Naive B cell (primary cell): ENCODE measurements around the gene PRR36. TPM values are rescaled to one million over a fixed set of nuclear protein-coding genes. Genes with fewer than 3 reads are reported as not detected.
"Not testable (repeated sequence)": the region's sequence is repeated elsewhere in the genome, so short reads cannot be mapped to it uniquely, and the experiment has no call there.

Experiments
- ATAC-seq, 2 donors: fragments of 150-1000 bp; cut with Tn5 transposase; 2 replicates each; pipeline ENCODE4 v1.10.0; 2021; ENCODE audit warnings: low read depth in 2 of 2, mild to moderate bottlenecking in 2 of 2, moderate library complexity in 2 of 2
- DNase-seq: peaks from one replicate; pipeline ENCODE4 v3.0.0; 2022
- H3K27ac Mint-ChIP-seq, 6 donors: one replicate each; pipeline ENCODE4 v1.8.0; 2020 to 2022; ENCODE audit warnings: mild to moderate bottlenecking in 6 of 6, mixed read lengths in 6 of 6, moderate library complexity in 5 of 6, inconsistent platforms in 2 of 6
- H3K27me3 Mint-ChIP-seq, 3 donors: one replicate each; pipeline ENCODE4 v1.8.0; 2021 to 2022; ENCODE audit warnings: mixed read lengths in 3 of 3, mild to moderate bottlenecking in 1 of 3
- H3K36me3 Mint-ChIP-seq, 2 donors: one replicate each; pipeline ENCODE4 v1.8.0; 2020 to 2022; ENCODE audit warnings: mixed read lengths in 2 of 2, inconsistent platforms in 1 of 2, mild to moderate bottlenecking in 1 of 2
- H3K4me1 Mint-ChIP-seq, 3 donors: one replicate each; pipeline ENCODE4 v1.8.0; 2020 to 2022; ENCODE audit warnings: mixed read lengths in 3 of 3, inconsistent platforms in 1 of 3, mild to moderate bottlenecking in 1 of 3, moderate library complexity in 1 of 3
- H3K4me3 Mint-ChIP-seq, 8 donors: one replicate each; pipeline ENCODE4 v1.8.0; 2020 to 2022; ENCODE audit warnings: mild to moderate bottlenecking in 8 of 8, mixed read lengths in 8 of 8, moderate library complexity in 8 of 8, inconsistent platforms in 2 of 8
- H3K9me3 Mint-ChIP-seq, 7 donors: one replicate each; pipeline ENCODE4 v1.8.0; 2020 to 2022; ENCODE audit warnings: mixed read lengths in 7 of 7, mild to moderate bottlenecking in 5 of 7, inconsistent platforms in 2 of 7, moderate library complexity in 1 of 7
- polyA plus RNA-seq, 6 donors: library from polyadenylated mRNA; unstranded; fragments of 300-500 nt; fragmentation: Illumina TruSeq; gene quantifications; one replicate each; pipeline ENCODE4 v1.2.3, GENCODE V29; 2021; ENCODE audit warnings: low read depth in 6 of 6

Gene PRR36
- polyA plus RNA-seq, 6 donors from 2014 or later = 0.05 TPM; not detected in 5

DNA sequence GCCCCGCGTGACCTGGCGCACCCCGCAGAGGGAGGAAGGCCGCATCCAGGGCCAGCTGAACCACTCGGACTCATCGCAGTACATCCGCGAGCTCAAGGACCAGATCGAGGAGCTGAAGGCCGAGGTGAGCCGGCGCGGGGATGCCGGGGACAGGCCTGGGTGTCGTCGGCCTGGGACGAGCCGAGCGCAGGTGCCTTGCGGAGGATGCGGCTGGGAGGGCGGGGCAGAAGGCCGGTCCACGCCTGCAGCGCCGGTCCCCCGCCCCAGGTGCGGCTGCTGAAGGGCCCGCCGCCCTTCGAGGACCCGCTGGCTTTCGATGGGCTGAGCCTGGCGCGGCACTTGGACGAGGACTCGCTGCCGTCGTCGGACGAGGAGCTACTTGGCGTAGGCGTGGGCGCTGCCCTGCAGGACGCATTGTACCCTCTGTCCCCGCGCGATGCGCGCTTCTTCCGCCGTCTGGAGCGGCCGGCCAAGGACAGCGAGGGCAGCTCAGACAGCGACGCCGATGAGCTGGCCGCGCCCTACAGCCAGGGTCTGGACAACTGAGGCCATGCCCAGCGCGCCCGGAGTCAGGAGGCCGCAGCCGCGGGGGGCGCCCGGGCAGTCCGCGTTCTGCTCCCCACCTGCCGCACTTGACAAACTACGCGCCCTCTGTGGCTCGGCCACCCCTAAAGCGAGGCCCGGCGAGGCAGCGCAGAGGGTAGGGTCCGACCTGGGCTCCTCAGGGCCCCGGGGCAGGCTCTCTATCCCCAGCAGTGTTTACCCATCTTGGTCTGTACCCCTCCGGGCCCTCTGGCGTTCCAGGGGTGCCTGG is 10.8 kb downstream of the PRR36 start:
- H3K36me3 Mint-ChIP-seq = no peaks in the 10 kb centered on the region
- ATAC-seq (peak in 1 of 2 donors; percentile 27), DNase-seq (no peak)
- peak overlapping the region in 3 of 8 donors; percentile 21 to 54 (median 24) for H3K4me3 Mint-ChIP-seq
- H3K27ac Mint-ChIP-seq = peak overlapping the region in 1 of 6 donors; percentile 12
- H3K9me3 Mint-ChIP-seq = peaks cover 0 to 1% (median 0%) of the 10 kb centered on the region in 7 donors
- peaks cover 8 to 19% (median 9%) of the 10 kb centered on the region in 3 donors for H3K4me1 Mint-ChIP-seq
- H3K27me3 Mint-ChIP-seq = peaks cover 14 to 62% (median 45%) of the 10 kb centered on the region in 3 donors

DNA sequence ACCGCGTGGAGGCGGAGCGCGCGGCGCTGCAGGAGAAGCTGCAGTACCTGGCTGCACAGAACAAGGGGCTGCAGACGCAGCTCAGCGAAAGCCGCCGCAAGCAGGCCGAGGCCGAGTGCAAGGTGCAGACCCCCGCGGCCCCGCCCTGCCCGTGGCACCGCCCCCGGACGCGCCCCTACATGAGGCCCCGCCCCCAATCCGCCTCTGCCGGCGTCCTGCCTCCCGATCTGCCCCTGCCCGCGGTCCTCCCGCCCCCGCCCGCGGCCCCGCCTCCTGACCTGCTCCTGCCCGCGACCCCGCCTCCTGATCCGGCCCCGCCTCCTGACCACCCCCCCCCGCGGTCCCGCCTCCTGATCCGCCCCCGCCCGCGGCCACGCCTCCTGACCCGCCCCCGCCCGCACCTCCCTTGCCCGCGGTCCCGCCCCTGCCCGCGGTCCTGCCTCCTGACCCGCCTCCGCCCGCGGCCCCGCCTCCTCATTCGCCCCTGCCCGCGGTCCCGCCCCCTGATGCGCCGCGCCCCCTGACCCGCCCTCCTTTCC is 11.7 kb downstream of the PRR36 start:
- peaks cover 8 to 17% (median 9%) of the 10 kb centered on the region in 3 donors for H3K4me1 Mint-ChIP-seq
- ATAC-seq (peak; percentile 66 to 68), DNase-seq (peak; percentile 38)
- peaks cover 0 to 1% (median 0%) of the 10 kb centered on the region in 7 donors for H3K9me3 Mint-ChIP-seq
- H3K36me3 Mint-ChIP-seq = no peaks in the 10 kb centered on the region
- H3K27ac Mint-ChIP-seq = no peak overlapping the region
- H3K4me3 Mint-ChIP-seq = peak overlapping the region in 5 of 8 donors; percentile 25 to 73 (median 54)
- H3K27me3 Mint-ChIP-seq = peaks cover 14 to 63% (median 45%) of the 10 kb centered on the region in 3 donors

DNA sequence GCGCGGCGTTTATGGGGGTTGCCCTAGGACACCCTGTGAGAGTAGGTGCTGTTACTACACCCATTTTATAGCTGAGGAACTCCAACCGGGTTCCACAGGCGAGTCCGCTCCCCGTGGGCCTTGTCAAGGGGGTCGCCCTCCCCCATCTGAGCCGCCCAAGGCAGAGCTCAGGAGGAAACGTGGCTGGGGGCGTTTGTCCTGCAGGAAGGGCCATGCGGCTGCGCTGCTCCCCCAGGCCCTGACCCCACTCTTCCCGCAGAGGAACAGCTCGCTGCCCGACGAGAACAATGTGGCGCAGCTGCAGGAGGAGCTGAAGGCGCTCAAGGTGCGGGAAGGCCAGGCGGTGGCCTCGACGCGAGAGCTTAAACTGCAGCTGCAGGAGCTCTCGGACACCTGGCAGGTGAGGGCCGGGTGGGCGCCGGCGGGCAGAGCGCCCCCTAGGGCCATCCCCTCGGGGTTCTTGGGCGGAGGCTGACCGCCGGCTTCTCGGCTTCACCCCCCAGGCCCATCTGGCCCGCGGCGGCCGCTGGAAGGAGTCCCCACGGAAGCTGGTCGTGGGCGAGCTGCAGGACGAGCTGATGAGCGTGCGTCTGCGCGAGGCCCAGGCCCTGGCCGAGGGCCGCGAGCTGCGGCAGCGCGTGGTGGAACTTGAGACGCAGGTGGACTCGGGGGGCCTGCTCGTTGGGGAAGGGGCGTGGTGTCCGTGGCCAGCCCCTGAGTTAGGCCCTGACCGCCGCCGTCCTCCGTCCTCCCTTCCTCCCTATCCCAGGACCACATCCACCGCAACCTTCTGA is 12.4 kb downstream of the PRR36 start:
- ATAC-seq (no peak), DNase-seq (no peak)
- H3K27me3 Mint-ChIP-seq = peaks cover 14 to 63% (median 47%) of the 10 kb centered on the region in 3 donors
- H3K36me3 Mint-ChIP-seq = no peaks in the 10 kb centered on the region
- peaks cover 0 to 1% (median 0%) of the 10 kb centered on the region in 7 donors for H3K9me3 Mint-ChIP-seq
- peak overlapping the region in 6 of 8 donors; percentile 44 to 73 (median 60) for H3K4me3 Mint-ChIP-seq
- H3K4me1 Mint-ChIP-seq = peaks cover 4 to 17% (median 9%) of the 10 kb centered on the region in 3 donors
- H3K27ac Mint-ChIP-seq = no peak overlapping the region

DNA sequence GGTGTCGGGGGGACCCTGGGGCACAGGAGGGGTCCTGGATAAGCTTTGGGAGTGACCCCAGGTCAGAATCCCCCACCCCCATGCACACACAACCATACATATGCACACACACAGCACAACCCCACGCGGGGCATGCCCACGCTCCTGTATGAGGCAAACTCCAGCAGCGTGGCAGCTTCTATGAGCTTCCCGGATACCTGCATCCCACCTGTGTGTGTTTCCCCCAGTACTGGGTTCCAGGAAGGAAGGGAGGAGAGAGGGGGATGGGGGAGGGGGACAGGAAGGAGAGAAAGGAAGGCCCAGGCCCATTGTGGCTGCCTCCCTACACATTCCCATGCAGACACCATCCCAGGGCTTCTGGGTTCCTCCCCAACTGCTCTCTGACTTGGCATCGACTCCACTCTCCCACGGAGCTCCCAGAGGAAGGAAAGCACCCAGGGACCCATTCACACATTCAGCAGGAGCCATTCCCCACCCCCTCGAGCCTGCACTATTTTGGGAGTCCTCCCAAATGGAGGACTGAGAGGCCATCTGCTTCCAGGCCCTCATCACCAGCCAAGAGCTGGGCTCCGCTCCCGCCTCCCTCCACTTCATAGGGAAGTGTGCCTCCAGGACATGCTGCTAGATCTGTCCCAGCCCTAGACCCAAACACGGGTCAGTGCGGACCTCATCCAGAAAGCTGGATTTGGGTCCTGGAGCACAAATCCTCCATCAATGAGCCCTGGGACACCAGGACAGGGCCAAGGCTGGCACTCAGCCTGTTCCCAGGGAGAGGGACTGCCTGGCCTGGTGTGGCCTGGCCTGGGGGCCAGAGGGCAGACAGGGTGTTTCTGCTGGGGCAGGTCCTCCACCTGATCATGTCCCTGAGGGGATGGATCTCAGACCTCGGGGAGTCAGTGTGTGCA is 13.2 kb downstream of the PRR36 start:
- no peak for DNase-seq
- Mint-ChIP-seq H3K4me1 (peaks cover 4 to 17% (median 9%) of the 10 kb centered on the region in 3 donors), H3K36me3 (no peaks in the 10 kb centered on the region), H3K27me3 (peaks cover 14 to 61% (median 48%) of the 10 kb centered on the region in 3 donors), H3K4me3 (peak overlapping the region in 7 of 8 donors; percentile 24 to 65 (median 54)), H3K9me3 (peaks cover 0 to 1% (median 0%) of the 10 kb centered on the region in 7 donors), H3K27ac (no peak overlapping the region)
- no peak for ATAC-seq

DNA sequence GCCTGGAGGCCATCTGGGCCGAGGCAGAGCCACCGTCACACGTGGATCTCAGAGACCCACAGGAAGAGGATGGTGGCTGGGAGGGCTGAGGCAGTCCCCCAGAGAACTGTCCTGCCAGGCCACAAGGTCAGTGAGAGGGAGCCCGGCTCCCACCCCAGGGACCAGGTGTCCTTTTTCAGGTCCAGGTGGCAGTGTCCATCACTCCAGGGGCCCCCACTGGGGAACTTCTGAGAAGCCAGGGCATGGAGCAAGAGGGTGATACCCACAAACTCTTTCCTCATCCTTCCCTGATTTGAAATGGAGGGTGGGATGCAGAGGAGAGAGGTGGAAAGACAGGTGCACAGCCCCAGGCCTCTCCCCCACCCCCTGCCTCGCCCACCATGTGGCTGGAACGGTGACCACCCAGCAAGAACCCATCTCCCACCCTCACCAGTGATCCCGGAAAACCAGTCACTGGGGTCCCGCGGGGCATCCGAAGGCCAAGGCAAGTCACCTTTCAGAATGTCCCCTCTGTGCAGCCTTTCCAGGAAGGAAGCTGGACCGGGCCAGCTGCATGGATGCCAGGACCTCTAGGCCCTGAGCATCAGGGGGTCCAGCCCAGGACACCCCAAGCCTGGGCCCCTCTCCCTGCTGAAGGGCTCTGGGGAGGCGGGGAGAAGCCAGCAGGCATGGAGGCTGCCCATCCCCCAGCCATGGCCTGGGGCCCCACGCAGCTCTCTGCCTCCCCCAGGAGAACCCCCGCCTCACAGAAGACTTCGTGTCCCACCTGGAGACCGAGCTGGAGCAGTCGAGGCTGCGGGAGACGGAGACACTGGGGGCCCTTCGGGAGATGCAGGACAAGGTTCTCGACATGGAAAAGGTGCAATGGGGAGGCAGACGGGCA is 14.1 kb downstream of the PRR36 start:
- Mint-ChIP-seq H3K36me3 (no peaks in the 10 kb centered on the region), H3K27me3 (peaks cover 9 to 53% (median 41%) of the 10 kb centered on the region in 3 donors), H3K4me3 (peak overlapping the region in 2 of 8 donors; percentile 25 to 43), H3K27ac (no peak overlapping the region), H3K9me3 (peaks cover 0 to 1% (median 0%) of the 10 kb centered on the region in 7 donors), H3K4me1 (peaks cover 0 to 14% (median 8%) of the 10 kb centered on the region in 3 donors)
- no peak for ATAC-seq
- DNase-seq = no peak

DNA sequence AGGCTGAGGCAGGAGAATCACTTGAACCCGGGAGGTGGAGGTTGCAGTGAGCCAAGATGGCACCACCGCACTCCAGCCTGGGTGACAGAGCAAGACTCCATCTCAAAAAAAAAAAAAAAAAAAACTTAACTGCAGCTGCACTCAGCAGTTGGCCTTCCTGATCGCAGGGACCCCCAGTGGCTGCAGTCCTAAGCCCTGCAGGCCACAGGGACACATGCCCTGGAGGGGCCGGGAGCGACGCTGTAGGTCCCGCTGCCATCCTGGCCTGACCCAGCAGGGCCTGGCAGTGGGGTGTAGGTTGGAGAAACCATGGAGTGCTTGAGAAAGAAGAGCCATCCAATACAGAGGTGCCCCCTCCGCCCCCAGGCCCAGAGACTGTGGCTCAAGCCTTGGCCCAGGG is 15.1 kb downstream of the PRR36 start:
- not testable (repeated sequence) for DNase-seq, ATAC-seq, H3K27ac Mint-ChIP-seq, H3K9me3 Mint-ChIP-seq, H3K4me1 Mint-ChIP-seq, H3K36me3 Mint-ChIP-seq
- H3K4me3 Mint-ChIP-seq = peak overlapping the region in 1 of 8 donors; percentile 61
- H3K27me3 Mint-ChIP-seq = peaks cover 4 to 45% (median 33%) of the 10 kb centered on the region in 3 donors

DNA sequence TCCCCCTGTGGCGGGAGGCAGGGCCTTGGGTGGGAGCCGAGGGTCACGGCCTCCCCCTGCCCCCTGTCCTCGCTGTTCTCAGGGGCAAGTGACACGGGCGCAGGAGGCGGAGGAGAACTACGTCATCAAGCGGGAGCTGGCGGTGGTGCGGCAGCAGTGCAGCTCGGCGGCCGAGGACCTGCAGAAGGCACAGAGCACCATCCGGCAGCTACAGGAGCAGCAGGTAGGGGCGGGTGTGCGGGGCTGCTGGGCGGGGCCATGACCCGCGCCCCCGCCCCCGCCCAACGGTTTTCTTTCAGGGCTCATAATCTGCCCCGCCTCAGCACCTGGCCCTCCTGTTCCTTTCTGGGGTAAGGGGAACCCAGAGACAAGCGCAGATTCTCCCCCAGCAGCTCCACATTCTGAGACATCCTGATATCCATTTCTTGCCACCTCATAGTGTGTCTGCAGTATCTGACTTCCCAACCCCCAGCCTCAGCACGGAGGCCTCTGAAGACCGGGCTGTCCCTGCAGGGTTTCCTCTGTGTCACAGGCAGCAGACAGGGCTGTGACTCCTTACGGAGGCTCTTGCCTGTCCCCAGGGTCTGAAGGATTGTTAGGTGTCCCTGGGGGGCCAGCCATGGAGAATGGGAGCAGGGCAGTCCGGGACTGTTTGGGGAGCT is 15.9 kb downstream of the PRR36 start:
- Mint-ChIP-seq H3K27me3 (peaks cover 4 to 39% (median 26%) of the 10 kb centered on the region in 3 donors), H3K27ac (no peak overlapping the region), H3K36me3 (no peaks in the 10 kb centered on the region), H3K9me3 (no peaks in the 10 kb centered on the region), H3K4me1 (peaks cover 3 to 14% (median 3%) of the 10 kb centered on the region in 3 donors), H3K4me3 (no peak overlapping the region)
- ATAC-seq = no peak
- no peak for DNase-seq

DNA sequence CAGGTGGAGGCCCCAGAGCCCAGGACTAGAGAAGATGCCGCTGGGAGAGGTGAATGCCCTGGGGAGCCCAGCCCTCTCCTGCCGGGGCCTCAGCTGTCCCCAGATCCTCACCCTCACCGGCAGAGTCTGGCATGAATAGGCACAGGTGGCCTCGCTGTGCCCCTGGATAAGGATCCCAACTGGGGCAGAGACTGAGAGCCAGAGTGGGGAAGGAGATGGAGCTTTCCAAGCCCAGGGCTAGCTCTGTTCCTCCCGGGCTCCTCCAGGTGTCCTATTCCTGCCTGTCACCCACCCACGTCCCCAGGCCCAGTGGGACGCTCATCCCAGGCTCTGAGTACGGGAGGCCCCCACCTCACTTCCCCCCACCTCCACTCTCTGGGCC is 16.5 kb downstream of the PRR36 start:
- no peaks in the 10 kb centered on the region for H3K9me3 Mint-ChIP-seq
- no peaks in the 10 kb centered on the region for H3K36me3 Mint-ChIP-seq
- no peak for ATAC-seq
- peaks cover 4 to 43% (median 26%) of the 10 kb centered on the region in 3 donors for H3K27me3 Mint-ChIP-seq
- H3K27ac Mint-ChIP-seq = no peak overlapping the region
- H3K4me1 Mint-ChIP-seq = peaks cover 7 to 19% (median 8%) of the 10 kb centered on the region in 3 donors
- DNase-seq = no peak
- H3K4me3 Mint-ChIP-seq = no peak overlapping the region

DNA sequence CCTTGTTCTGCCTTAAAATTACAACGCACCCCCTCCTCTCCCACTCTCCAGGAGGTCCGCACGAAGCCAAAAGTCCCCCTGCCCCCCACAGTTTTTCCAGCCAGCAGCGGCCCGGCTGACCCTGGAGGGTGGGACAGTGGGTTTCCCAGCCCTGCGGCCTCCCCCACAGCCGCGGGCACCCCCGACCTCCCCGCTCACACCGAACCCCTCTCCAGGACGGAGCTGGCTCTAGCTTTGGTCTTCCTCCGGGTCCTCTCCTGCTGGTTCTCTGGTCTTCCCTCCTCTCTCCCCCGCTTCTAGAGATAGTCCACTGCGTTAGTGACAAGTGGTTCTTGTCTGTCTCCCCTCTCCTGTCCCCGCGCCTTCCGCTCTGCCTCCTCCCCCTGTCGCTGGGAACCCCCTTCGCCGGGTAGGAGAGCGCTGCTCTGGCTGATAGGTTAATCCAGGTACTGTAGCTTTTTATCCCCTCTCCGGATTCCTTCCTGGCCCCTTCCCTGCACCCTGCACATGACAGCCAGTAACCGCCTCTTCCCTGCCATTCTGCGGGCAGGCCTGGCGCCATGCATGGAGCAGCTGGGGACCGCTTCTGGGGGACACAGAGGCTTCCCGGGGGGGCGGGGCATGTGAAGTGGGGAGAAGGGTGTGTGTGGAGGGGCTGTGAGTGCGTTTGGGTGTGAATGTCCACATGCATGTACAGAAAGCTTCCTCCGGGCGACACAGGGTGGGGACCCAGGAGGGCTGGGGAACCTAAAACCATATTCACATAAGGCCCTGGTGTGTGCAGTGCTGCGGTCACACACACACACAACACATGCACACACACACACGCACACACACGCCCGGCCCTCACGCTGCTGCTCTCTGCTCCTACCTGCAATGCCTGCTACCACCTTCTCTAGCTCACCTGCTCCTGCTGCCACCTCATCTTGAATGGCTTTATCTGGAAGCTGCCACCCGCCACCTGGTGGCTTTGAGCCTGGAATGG is 17.2 kb downstream of the PRR36 start:
- ATAC-seq = no peak
- H3K4me1 Mint-ChIP-seq = peaks cover 7 to 20% (median 10%) of the 10 kb centered on the region in 3 donors
- no peak for DNase-seq
- no peaks in the 10 kb centered on the region for H3K36me3 Mint-ChIP-seq
- peaks cover 4 to 47% (median 26%) of the 10 kb centered on the region in 3 donors for H3K27me3 Mint-ChIP-seq
- no peaks in the 10 kb centered on the region for H3K9me3 Mint-ChIP-seq
- peak overlapping the region in 1 of 8 donors; percentile 22 for H3K4me3 Mint-ChIP-seq
- H3K27ac Mint-ChIP-seq = no peak overlapping the region

DNA sequence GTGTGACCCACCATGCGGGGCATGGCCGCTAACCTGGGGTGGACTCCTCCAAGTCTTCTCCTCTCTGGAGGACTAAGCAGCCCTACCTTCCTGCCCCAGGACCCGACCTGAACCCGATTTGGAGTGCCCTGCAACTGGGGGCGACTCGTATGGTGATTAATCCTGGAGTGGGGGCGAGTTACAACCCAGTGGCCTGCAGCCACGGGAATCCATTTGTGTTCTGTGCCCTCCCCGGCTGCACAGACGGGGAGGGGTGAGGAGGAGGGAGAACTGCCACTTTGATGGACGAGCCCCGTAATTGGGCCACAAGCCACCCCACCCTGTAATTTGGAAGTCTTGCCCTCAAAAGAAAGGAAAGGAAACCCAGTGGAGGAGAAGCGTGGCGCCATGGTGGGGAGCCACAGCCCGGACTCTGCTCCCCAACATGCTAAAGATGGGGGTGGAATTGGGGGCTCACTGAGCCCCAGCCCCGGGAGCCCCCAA is 18.0 kb downstream of the PRR36 start:
- Mint-ChIP-seq H3K36me3 (no peaks in the 10 kb centered on the region), H3K27me3 (peaks cover 2 to 41% (median 22%) of the 10 kb centered on the region in 3 donors), H3K4me3 (no peak overlapping the region), H3K9me3 (no peaks in the 10 kb centered on the region), H3K27ac (no peak overlapping the region), H3K4me1 (peaks cover 6 to 14% (median 7%) of the 10 kb centered on the region in 3 donors)
- DNase-seq (no peak), ATAC-seq (no peak)
